Body of pancreas (tissue), 4 donors: ENCODE measurements around the gene TMPRSS2.

Experiments used
- CTCF ChIP-seq, 7 experiments: fragments of 450-650 bp in 4 of 7; fragments of 200-600 bp in 3 of 7; sonication (generic) in 3 of 7; IDR thresholded peaks; one replicate each; pipeline ENCODE4 v1.5.1; 2016 to 2019; ENCODE audit warnings: antibody characterized with exemption in 7 of 7
- POLR2A ChIP-seq, 3 donors: fragments of 450-650 bp; IDR thresholded peaks; one replicate each; pipeline ENCODE4 v1.6.1; 2016; ENCODE audit warnings: antibody characterized with exemption in 3 of 3, mild to moderate bottlenecking in 2 of 3

DNA sequence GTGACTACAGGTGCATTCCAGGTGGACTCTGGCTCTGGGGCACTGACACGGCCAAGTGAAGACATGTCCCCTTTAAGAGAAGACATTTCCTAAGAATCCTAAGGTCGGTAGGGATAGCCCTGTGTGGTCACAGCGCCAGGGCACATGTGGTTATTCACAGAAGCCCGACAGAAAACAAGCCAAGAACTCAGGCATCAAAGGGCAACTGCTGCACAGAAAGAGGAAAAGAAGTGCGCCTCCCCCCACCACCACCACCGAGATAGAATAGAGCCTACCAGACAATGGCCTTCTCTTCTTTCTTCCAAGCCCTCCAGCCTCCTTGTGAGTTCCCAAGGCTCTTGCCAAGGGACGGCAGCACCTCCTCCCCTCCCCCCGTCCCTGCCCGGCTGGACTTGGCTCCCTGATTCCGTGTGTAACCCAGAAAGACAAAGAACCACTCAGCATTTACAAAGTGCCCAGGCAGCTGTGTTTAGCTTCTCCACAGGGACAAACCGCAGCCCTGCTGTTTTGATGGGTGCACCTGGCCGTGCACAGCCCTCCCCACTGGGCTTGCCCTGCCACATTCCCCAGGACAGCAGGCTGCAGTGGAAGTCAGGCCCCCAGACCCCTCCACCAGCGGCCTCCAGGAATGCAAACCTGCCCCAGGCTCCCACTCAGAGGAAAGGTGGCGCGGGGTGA lies 30.2 kb downstream of the TMPRSS2 start:
- no peak for TF ChIP-seq CTCF (IDR thresholded peaks at IDR 0.05)
- no peak for TF ChIP-seq POLR2A (IDR thresholded peaks at IDR 0.05)
